GM19438 (cell line): ENCODE data around the gene ZNF446.
"Not testable (repeated sequence)": the region's sequence is repeated elsewhere in the genome, so short reads cannot be mapped to it uniquely, and the experiment has no call there.

Source experiments
- ATAC-seq: cut with Tn5 transposase; IDR thresholded peaks from one replicate; pipeline ENCODE4 v1.9.1; 2021; ENCODE audit warnings: low read depth; ENCODE audit not compliant: unreplicated experiment

The ZNF446 gene

DNA sequence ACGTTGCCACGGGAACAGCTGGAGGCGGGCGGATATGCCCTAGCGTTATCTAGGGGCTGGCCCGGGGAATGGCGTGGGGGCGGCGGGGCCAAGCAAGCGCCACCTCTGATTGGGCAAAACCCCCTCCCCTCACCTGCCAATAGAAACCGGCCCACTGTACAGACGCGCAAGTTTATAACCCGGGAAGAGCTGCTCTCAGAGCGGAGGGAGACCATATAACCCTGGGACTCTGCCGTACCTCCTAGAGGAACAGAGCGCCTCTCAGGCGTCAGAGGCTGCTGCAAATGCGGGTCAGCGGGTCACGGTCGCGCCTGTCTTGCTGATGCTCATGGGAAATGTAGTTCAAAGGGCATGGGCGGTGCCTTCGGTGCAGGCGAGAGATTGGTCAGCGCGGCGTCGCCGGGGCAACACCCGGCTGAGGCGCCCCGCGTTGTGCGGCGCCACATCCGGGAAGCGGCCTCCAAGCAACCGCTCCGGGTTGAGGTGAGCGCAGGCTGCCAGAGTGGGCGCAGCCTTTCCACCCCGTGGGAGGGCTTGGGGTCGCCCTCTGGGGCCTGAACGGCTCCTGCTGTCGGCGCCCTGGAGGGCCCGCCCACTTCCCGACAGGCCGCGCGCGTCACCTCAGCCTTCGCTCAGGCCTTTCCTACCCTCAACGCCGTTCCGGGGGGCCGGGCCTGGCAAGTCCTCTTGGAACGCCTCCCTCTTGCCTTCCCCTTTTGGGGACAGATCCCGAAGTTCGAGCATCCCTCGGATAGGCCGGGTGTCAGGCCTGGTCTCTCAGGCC is at the start of gene ZNF446:
Gene ZNF446 (plus strand): TSS at position 639 of the 784 bp plus-strand sequence. CDS start 867 bp downstream, outside the sequence.
- peak; percentile 74 for ATAC-seq

- ATAC-seq: no peak
These were observed 47.5 kb upstream of the ZNF446 start for GRCh38 chr19:58428617-58429016.

DNA sequence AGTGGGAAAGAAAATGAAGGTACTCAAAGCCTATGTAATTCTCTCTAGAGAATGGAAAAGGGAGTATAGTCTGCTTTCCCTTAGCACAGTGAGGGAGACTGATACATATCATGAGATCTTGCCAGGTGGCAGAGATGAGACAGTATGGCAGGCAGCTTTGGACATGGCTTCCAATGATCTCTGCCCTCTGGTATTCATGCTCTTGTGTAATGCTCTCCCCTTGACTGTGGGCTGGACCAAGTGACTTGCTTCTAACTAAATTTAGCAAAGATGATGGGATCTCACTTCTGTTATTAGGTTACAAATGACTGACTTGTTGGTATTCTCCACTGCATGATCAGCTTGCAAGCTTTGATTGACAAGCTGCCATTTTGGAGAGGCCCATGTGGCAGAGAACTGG is 46.4 kb upstream of the ZNF446 start:
- no peak for ATAC-seq

GRCh38 chr19:58434217-58434616 is 41.9 kb upstream of the ZNF446 start:
- ATAC-seq: no peak

GRCh38 chr19:58439576-58440554 is 36.3 kb upstream of the ZNF446 start, which contains the start of gene ZNF132:
Gene ZNF132 (minus strand): TSS chr19:58440153. CDS start chr19:58439821, 332 bp downstream.
- ATAC-seq: peak; percentile 96

DNA sequence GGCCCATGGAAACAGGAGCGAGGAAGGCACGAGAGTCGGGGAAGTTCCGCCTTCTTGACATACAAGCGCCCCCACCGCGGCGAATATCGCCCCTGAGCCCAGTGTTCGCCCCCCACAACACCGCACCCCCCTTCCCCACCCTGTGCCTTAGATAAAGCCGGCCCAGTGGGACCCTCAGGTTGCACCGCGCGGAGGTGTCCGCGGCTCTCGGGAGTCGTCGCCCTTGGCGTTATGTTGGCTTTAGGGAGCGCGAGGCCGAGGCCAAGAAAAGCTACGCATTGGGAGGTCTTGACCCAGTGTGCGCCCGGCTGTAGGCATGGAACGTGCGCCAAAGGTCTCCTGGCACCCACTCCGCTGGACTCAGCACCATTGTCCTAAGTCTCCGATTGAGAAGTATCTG is 35.6 kb upstream of the ZNF446 start:
- ATAC-seq: no peak

DNA sequence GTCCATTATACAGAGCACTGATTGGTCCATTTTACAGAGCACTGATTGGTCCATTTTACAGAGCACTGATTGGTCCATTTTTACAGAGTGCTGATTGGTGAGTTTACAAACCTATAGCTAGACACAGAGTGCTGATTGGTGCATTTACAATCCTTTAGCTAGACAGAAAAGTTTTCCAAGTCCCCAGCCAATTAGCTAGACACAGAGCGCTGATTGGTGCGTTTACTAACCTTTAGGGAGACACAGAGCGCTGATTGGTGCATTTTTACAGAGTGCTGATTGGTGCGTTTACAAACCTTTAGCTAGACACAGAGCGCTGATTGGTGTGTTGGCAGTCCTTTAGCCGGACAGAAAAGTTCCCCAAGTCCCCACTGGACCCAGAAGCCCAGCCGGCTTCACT is 33.2 kb upstream of the ZNF446 start:
- ATAC-seq: not testable (repeated sequence)

DNA sequence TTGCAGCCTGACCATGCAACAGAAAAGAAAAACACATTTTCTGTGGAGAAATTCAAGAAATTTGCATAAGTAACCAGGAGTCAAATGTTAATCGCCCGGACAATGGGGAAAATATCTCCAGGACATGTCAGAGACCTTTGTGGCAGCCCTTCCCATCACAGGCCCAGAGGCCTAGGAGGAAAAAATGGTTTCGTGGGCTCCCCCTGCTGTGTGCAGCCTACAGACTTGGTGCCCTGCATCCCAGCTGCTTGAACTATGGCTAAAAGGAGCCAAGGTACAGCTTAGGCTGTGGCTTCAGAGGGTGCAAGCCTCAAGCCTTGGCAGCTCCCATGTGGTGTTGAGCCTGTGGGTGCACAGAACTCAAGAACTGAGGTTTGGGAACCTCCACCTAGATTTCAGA is 27.3 kb upstream of the ZNF446 start:
- ATAC-seq: not testable (repeated sequence)

DNA sequence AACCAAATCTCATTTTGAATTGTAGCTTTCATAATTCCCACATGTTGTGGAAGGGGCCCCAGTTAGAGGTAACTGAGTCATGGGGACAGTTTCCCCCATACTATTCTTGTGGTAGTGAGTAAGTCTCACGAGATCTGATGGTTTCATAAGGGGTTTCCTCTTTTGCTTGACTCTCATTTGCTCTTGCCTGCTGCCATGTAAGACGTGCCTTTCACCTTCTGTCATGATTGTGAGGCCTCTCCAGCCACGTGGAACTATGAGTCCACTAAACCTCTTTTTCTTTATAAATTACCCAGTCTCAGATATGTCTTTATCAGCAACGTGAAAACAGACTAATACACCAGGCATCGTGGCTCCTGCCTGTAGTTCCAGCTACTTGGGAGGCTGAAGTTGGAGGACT is 26.2 kb upstream of the ZNF446 start:
- ATAC-seq: not testable (repeated sequence)

- ATAC-seq: peak; percentile 7
These were observed 25.2 kb upstream of the ZNF446 start for GRCh38 chr19:58450856-58451357.

GRCh38 chr19:58451358-58452101 is 24.6 kb upstream of the ZNF446 start, which contains the start of gene ZNF324B:
Gene ZNF324B (plus strand): TSS chr19:58451622. CDS start chr19:58453702, 2,080 bp downstream.
- peak; percentile 93 for ATAC-seq

DNA sequence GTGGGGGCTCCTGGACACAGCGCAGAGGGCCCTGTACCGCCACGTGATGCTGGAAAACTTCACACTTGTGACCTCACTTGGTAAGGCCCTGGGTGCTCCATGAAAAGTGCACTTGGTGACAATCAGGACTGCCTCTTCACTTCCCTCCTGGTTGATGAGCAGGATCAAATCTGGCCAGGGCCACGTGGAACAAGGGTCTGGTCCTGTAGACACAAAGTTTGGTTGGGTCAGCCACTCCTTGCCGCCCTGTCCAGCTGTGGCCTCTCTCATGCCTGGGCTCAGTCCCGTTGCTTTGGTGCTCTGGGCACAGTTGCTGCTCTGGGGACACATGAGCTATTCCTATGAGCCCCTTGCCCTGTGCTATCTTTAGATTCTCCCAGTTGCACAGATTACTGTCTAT is 22.4 kb upstream of the ZNF446 start:
- ATAC-seq: no peak

DNA sequence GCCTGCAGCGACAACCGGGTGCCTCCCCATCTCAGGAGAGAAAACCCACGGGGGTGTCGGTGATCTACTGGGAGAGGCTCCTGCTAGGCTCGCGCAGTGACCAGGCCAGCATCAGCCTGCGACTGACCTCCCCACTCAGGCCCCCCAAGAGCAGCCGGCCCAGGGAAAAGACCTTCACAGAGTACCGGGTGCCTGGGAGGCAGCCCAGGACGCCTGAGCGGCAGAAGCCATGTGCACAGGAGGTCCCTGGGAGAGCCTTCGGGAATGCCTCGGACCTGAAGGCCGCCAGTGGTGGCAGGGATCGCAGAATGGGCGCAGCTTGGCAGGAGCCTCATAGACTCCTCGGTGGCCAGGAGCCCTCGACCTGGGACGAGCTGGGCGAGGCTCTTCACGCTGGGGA is 20.8 kb upstream of the ZNF446 start:
- no peak for ATAC-seq

DNA sequence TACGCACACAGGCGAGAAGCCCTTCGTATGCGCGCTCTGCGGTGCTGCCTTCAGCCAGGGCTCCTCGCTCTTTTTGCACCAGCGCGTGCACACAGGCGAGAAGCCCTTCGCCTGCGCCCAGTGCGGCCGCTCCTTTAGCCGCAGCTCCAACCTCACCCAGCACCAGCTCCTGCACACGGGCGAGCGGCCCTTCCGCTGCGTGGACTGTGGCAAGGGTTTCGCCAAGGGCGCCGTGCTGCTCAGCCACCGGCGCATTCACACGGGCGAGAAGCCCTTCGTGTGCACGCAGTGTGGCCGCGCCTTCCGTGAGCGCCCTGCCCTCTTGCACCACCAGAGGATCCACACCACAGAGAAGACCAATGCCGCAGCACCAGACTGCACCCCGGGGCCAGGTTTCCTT is 20.0 kb upstream of the ZNF446 start:
- ATAC-seq: no peak

- no peak for ATAC-seq
These were observed 16.1 kb upstream of the ZNF446 start for GRCh38 chr19:58460039-58460438.

GRCh38 chr19:58466089-58466759 is 9.9 kb upstream of the ZNF446 start:
- peak; percentile 28 for ATAC-seq

GRCh38 chr19:58466760-58467589 is 9.2 kb upstream of the ZNF446 start, which contains the start of gene ZNF324:
Gene ZNF324 (plus strand): TSS chr19:58467080. CDS start chr19:58469186, 2,106 bp downstream.
- ATAC-seq: peak; percentile 77

DNA sequence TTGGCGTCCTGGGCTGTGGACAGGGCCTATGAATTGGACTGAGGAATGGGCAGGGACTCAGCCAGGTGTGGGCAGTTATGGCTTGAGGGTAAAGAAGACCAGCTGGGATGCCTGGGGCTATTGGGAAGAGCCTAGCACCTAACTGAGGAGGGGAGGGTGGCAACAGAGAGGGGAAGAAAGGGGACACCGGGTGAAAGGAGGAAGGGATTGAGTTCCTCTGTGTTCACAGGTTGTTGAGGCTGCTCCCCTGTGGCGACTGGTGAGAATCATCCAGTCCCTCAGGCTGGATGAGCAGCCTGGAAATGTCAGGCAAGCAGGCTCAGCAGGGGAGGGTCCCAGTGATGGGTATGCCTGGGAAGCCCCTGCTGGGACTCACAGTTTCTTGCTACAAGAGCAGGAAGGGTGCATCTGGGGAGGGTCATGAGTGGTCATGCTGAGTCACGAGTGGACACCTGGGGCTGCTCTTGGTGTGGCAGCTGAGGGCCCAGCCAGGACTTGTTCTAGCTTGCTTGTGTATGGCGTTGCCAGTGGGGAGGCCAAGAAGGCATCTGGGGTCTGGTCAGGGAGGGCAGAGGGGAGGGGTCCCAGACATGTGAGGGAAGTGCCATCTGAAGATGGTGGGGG is 7.8 kb upstream of the ZNF446 start:
- no peak for ATAC-seq
